H1 (cell line): ENCODE results near the gene FMNL2. TPM values are rescaled to one million over a fixed set of nuclear protein-coding genes. Genes with fewer than 3 reads are reported as not detected.

Experiments used
- CTCF ChIA-PET: fragments of 300-600 bp; sonication (Branson Sonifier 250); formaldehyde crosslinking; loops from one replicate; lab custom pipeline; 2021; ENCODE audit not compliant: partially characterized antibody; lab: Charles Lee
- POLR2A ChIA-PET: fragments of 300-600 bp; sonication (Branson Sonifier 250); formaldehyde crosslinking; loops from one replicate; lab custom pipeline; 2021; ENCODE audit warnings: inconsistent platforms; ENCODE audit not compliant: partially characterized antibody; lab: Charles Lee
- DNase-seq, 2 experiments: peaks; one replicate each; pipeline versions ENCODE4 v3.0.0 to v3.0.0-alpha.2; 2010 to 2022; ENCODE audit warnings: low spot score in 2 of 2, low read depth in 1 of 2, mixed read lengths in 1 of 2
- FAIRE-seq: peaks from 2 replicates; lab custom pipeline; 2011; peaks lifted over from hg19 to GRCh38; lab: Jason Lieb, UNC
- H2AFZ ChIP-seq: 2 replicates; pipeline ENCODE4 v1.8.1; 2012; ENCODE audit warnings: low read length, inconsistent platforms
- H2AK5ac ChIP-seq: 2 replicates; pipeline ENCODE4 v1.6.1; 2013; ENCODE audit warnings: low read depth, low read length
- H2BK120ac ChIP-seq: replicated peaks from 2 replicates; pipeline ENCODE3; 2013; ENCODE audit warnings: low read depth, low read length, inconsistent platforms
- H2BK12ac ChIP-seq: 2 replicates; pipeline ENCODE4 v1.6.1; 2013; ENCODE audit warnings: low read depth, low read length
- H2BK15ac ChIP-seq: 2 replicates; pipeline ENCODE4 v1.6.1; 2013; ENCODE audit warnings: low read length
- H2BK20ac ChIP-seq: 2 replicates; pipeline ENCODE4 v1.6.1; 2013; ENCODE audit warnings: low read length
- H2BK5ac ChIP-seq: 2 replicates; pipeline ENCODE4 v1.6.1; 2013; ENCODE audit warnings: low read depth, low read length
- H3K14ac ChIP-seq: 2 replicates; pipeline ENCODE4 v1.6.1; 2013; ENCODE audit warnings: inconsistent platforms; ENCODE audit not compliant: insufficient read length
- H3K18ac ChIP-seq: 2 replicates; pipeline ENCODE4 v1.6.1; 2013; ENCODE audit warnings: low read length; ENCODE audit errors: extremely low read depth
- H3K23ac ChIP-seq: 2 replicates; pipeline ENCODE4 v1.6.1; 2013; ENCODE audit warnings: inconsistent platforms; ENCODE audit not compliant: insufficient read length
- H3K23me2 ChIP-seq: 2 replicates; pipeline ENCODE4 v1.6.1; 2013; ENCODE audit warnings: low read depth, low read length
- H3K27ac ChIP-seq: 2 replicates; pipeline ENCODE4 v1.6.1; 2011; ENCODE audit warnings: low read depth, low read length, inconsistent platforms
- H3K27me3 ChIP-seq, 4 experiments: replicated peaks in 1 of 4; 1 replicate in 1 of 4; 2 replicates in 3 of 4; pipeline versions ENCODE4 v1.6.1 to v1.8.1; 2011 to 2013; ENCODE audit warnings: low read length in 3 of 4, mild to moderate bottlenecking in 3 of 4, inconsistent platforms in 2 of 4, mixed read lengths in 2 of 4, moderate library complexity in 1 of 4; ENCODE audit not compliant: control insufficient read depth in 3 of 4, insufficient read depth in 3 of 4; ENCODE audit errors: extremely low read depth in 1 of 4
- H3K36me3 ChIP-seq, 4 experiments: 2 replicates each; pipeline versions ENCODE4 v1.6.1 to v1.8.1; 2011 to 2013; ENCODE audit warnings: mild to moderate bottlenecking in 4 of 4, low read length in 3 of 4, moderate library complexity in 2 of 4, control low read depth in 1 of 4, inconsistent platforms in 1 of 4; ENCODE audit not compliant: insufficient read depth in 4 of 4, control insufficient read depth in 2 of 4
- H3K4ac ChIP-seq: replicated peaks from 2 replicates; pipeline ENCODE3; 2013; ENCODE audit warnings: low read length, low read depth, mixed read lengths, inconsistent platforms; ENCODE audit not compliant: insufficient read length
- H3K4me1 ChIP-seq, 4 experiments: replicated peaks in 1 of 4; 1 replicate in 1 of 4; 2 replicates in 3 of 4; pipeline versions ENCODE4 v1.6.1 to v1.8.1; 2011 to 2013; ENCODE audit warnings: low read length in 3 of 4, inconsistent platforms in 2 of 4, mixed read lengths in 1 of 4; ENCODE audit not compliant: insufficient read depth in 4 of 4, control insufficient read depth in 3 of 4
- H3K4me2 ChIP-seq, 2 experiments: 2 replicates each; pipeline versions ENCODE4 v1.6.1 to v1.8.1; 2011 to 2013; ENCODE audit warnings: low read depth in 2 of 2, low read length in 2 of 2, control low read depth in 1 of 2, inconsistent platforms in 1 of 2, mild to moderate bottlenecking in 1 of 2; ENCODE audit not compliant: insufficient read depth in 1 of 2
- H3K4me3 ChIP-seq, 4 experiments: fragments of 200-600, 300-600 bp in 1 of 4; sonication (generic), shearing (Covaris generic), sonication (Bioruptor Twin) in 1 of 4; 2 replicates each; pipeline versions ENCODE4 v1.5.1 to v1.8.1; 2011 to 2016; ENCODE audit warnings: low read length in 4 of 4, low read depth in 3 of 4, control low read depth in 2 of 4, inconsistent platforms in 2 of 4, mild to moderate bottlenecking in 2 of 4, mixed read lengths in 1 of 4, moderate library complexity in 1 of 4; ENCODE audit not compliant: insufficient read depth in 2 of 4; ENCODE audit errors: extremely low read depth in 1 of 4
- H3K56ac ChIP-seq: replicated peaks from 2 replicates; pipeline ENCODE3; 2013; ENCODE audit warnings: low read depth, mild to moderate bottlenecking, mixed read lengths, low read length, inconsistent platforms; ENCODE audit not compliant: insufficient read length
- H3K79me1 ChIP-seq: 2 replicates; pipeline ENCODE4 v1.6.1; 2013; ENCODE audit warnings: low read depth, low read length, control low read depth
- H3K79me2 ChIP-seq, 2 experiments: 2 replicates each; pipeline versions ENCODE4 v1.6.1 to v1.8.1; 2012 to 2013; ENCODE audit warnings: low read length in 2 of 2, mild to moderate bottlenecking in 2 of 2, inconsistent platforms in 1 of 2; ENCODE audit not compliant: insufficient read depth in 2 of 2, control insufficient read depth in 1 of 2
- H3K9ac ChIP-seq, 4 experiments: replicated peaks in 1 of 4; 1 replicate in 1 of 4; 2 replicates in 3 of 4; pipeline versions ENCODE4 v1.6.1 to v1.8.1; 2011 to 2013; ENCODE audit warnings: low read depth in 3 of 4, low read length in 3 of 4, control low read depth in 2 of 4, mild to moderate bottlenecking in 2 of 4, moderate library complexity in 2 of 4, inconsistent platforms in 1 of 4; ENCODE audit errors: extremely low read depth in 1 of 4
- H3K9me3 ChIP-seq, 2 experiments: 2 replicates each; pipeline versions ENCODE4 v1.6.1 to v1.8.1; 2012 to 2013; ENCODE audit warnings: mild to moderate bottlenecking in 2 of 2, moderate library complexity in 2 of 2, control low read depth in 1 of 2, inconsistent platforms in 1 of 2, low read depth in 1 of 2, low read length in 1 of 2, mixed read lengths in 1 of 2; ENCODE audit not compliant: insufficient read depth in 2 of 2
- H4K20me1 ChIP-seq, 2 experiments: replicated peaks in 1 of 2; 2 replicates each; pipeline versions ENCODE3 to v1.8.1; 2011 to 2013; ENCODE audit warnings: inconsistent platforms in 2 of 2, low read length in 2 of 2, mild to moderate bottlenecking in 1 of 2; ENCODE audit not compliant: insufficient read depth in 2 of 2, control insufficient read depth in 1 of 2
- H4K5ac ChIP-seq: 2 replicates; pipeline ENCODE4 v1.6.1; 2013; ENCODE audit warnings: low read length, low read depth, mixed read lengths, inconsistent platforms; ENCODE audit not compliant: insufficient read length
- H4K8ac ChIP-seq: 2 replicates; pipeline ENCODE4 v1.8.0; 2013; ENCODE audit warnings: mild to moderate bottlenecking, moderate library complexity, low read length, inconsistent platforms; ENCODE audit not compliant: insufficient read depth; ENCODE audit errors: extremely low read depth
- H4K91ac ChIP-seq: replicated peaks from 2 replicates; pipeline ENCODE3; 2013; ENCODE audit warnings: low read length, mixed read lengths, inconsistent platforms; ENCODE audit not compliant: insufficient read length
- CBX5 ChIP-seq: fragments of 300-800, 300-1000 bp; sonication (generic); IDR thresholded peaks from 2 replicates; pipeline ENCODE4 v1.7.1; 2016; ENCODE audit warnings: antibody characterized with exemption, low read length, low read depth
- FOSL1 ChIP-seq: IDR thresholded peaks from 2 replicates; pipeline ENCODE4 v1.6.1; 2011; ENCODE audit warnings: mild to moderate bottlenecking, low read depth, low read length, moderate library complexity; ENCODE audit not compliant: insufficient read depth
- GABPA ChIP-seq: IDR thresholded peaks from 2 replicates; pipeline ENCODE4 v1.6.1; 2011; ENCODE audit warnings: mild to moderate bottlenecking, low read length, moderate library complexity, borderline replicate concordance; ENCODE audit not compliant: insufficient read depth
- GTF2F1 ChIP-seq: IDR thresholded peaks from 2 replicates; pipeline ENCODE4 v1.6.1; 2012; ENCODE audit warnings: low read depth, low read length, improper control_type of control experiment, borderline replicate concordance
- KDM1A ChIP-seq: fragments of 200-600, 300-600 bp; sonication (generic); IDR thresholded peaks from 2 replicates; pipeline ENCODE4 v1.7.1; 2016; ENCODE audit warnings: mild to moderate bottlenecking, low read length, borderline replicate concordance
- RXRA ChIP-seq: IDR thresholded peaks from 2 replicates; pipeline ENCODE4 v1.6.1; 2011; ENCODE audit warnings: low read depth, mild to moderate bottlenecking, low read length, moderate library complexity; ENCODE audit not compliant: insufficient read depth
- SAP30 ChIP-seq: fragments of 300-600 bp; sonication (generic); IDR thresholded peaks from 2 replicates; pipeline ENCODE4 v1.7.1; 2012; ENCODE audit warnings: low read length, moderate library complexity, mild to moderate bottlenecking, inconsistent platforms; ENCODE audit not compliant: insufficient read depth, insufficient replicate concordance
- SIX5 ChIP-seq: IDR thresholded peaks from 2 replicates; pipeline ENCODE4 v1.6.1; 2011; ENCODE audit warnings: mild to moderate bottlenecking, low read depth, low read length
- TAF1 ChIP-seq: IDR thresholded peaks from 2 replicates; pipeline ENCODE4 v1.6.1; 2011; ENCODE audit warnings: mild to moderate bottlenecking, low read depth, low read length
- ZNF274 ChIP-seq: IDR thresholded peaks from 2 replicates; pipeline ENCODE4 v1.7.0; 2012; ENCODE audit warnings: low read length, borderline replicate concordance; ENCODE audit errors: extremely low read depth
- WGBS, 2 experiments: shearing (Covaris generic) in 1 of 2; methylation state at CpG; one replicate each; pipeline versions ENCODE4 v1.1.6 to v1.1.7; 2013 to 2015; ENCODE audit warnings: low lambda C conversion rate in 2 of 2, mixed read lengths in 2 of 2, inconsistent platforms in 1 of 2, low coverage in 1 of 2, missing lambda C conversion rate in 1 of 2; ENCODE audit not compliant: insufficient replicate concordance in 2 of 2, insufficient coverage in 1 of 2, insufficient read length in 1 of 2; ENCODE audit errors: extremely low coverage in 1 of 2, missing lambda C conversion rate in 1 of 2; 5-methylcytosine and 5-hydroxymethylcytosine counted together
- polyA plus RNA-seq, 7 experiments: library from polyadenylated mRNA; depleted of rRNA in 3 of 7; stranded (reverse) in 5 of 7; unstranded in 2 of 7; fragments of >200 nt in 5 of 7; fragments of 200-250 nt in 2 of 7; gene quantifications; 1 replicate in 5 of 7; 2 replicates in 1 of 7; 4 replicates in 1 of 7; pipeline versions ENCODE4 v1.2.1 to v1.2.3, GENCODE V29; 2011 to 2013; ENCODE audit warnings: missing spikeins in 2 of 7, mixed read lengths in 2 of 7
- total RNA-seq: library from RNA; stranded (reverse); fragmentation: NEBNext Ultra II Directional; extraction: Animal tissue kit (Norgen Biotek cat#: 25700); gene quantifications from 2 replicates; pipeline ENCODE4 v1.2.1, GENCODE V29; 2021
- TF ChIP-seq, protein P1 (sequence below): IDR thresholded peaks from 2 replicates; pipeline ENCODE4 v1.6.1; 2011; ENCODE audit warnings: low read length, improper control_type of control experiment

The FMNL2 gene
- total and polyA plus RNA-seq, 2 of the 8 experiments (the other 6 are each of a cell fraction or from before 2014, with no cell fraction given): 15.5 to 45.1 TPM

DNA sequence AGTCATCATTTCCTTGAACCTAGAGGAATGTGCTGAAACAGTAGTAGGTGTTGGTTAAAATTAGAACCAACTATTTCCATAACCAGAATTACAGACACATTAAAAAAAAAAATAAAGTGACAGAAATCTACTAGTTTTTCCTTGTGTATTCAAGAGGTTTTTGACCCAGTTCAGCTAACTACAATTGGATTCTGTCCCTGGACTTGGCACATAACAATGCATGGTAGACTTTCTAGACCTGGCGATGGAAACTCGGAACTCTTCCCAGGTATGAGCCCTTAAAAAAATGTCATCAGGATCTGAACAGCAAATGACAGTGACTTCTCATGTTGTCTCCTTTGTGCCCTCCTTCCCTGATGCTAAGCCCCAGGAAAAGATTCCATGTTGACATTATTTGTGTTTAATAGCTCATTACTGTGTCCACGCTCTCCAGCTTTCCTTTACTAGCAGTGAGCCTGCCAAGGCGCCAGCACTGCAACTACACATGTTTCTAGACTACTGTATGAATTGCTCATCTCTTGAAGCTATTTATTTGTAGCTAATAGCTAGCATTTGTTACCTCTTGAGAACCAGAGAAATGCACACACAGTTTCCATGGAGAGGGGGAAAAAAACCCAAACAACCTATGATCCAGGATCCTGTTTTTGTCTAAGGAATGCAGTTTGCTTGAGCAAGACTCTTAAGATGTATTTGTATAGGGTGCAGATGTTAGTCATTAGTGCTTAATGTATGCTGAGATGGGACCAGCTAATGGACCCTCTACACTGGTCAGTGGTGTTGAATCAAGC lies 148.5 kb downstream of the FMNL2 start:
- Histone ChIP-seq H3K79me2 (peaks cover 3 to 83% of the 10 kb centered on the region in 2 experiments; a peak in 3 of 4 replicates), H3K9me3 (no peaks in the 10 kb centered on the region), H3K4me1 (peaks cover 2 to 7% (median 4%) of the 10 kb centered on the region in 4 experiments; a peak in 4 of 7 replicates), H3K56ac (no peak overlapping the region), H3K4me3 (no peak overlapping the region), H3K18ac (no peak overlapping the region), H2BK20ac (no peak overlapping the region), H4K5ac (no peak overlapping the region), H4K91ac (no peak overlapping the region), H3K9ac (no peak overlapping the region), H3K4me2 (no peak overlapping the region), H3K27ac (no peak overlapping the region), H4K8ac (no peak overlapping the region), H2BK5ac (no peak overlapping the region), H3K4ac (no peak overlapping the region), H3K36me3 (no peaks in the 10 kb centered on the region), H2BK120ac (no peak overlapping the region), H3K23me2 (no peaks in the 10 kb centered on the region), H3K23ac (no peak overlapping the region), H3K14ac (no peak overlapping the region), H2BK12ac (no peak overlapping the region), H2AFZ (no peak overlapping the region), H4K20me1 (no peaks in the 10 kb centered on the region), H3K79me1 (peaks cover 6% of the 10 kb centered on the region; the same call in 1 of the 2 replicates), H2AK5ac (no peak overlapping the region), H2BK15ac (no peak overlapping the region), H3K27me3 (no peaks in the 10 kb centered on the region)
- DNase-seq: no peak
- 83% methylated on average over 4 of the region's 4 CpGs; no CpG with 5 or more reads in 1 of the 2 experiments for WGBS, 2 experiments
- ChIA-PET CTCF (interaction anchor here (0.6 to 2.0 kb wide), 8 partner anchors 11 to 469 kb away, joined by 3 to 6 read pairs (median 4); partner anchors contain the start of gene FMNL2), POLR2A (interaction anchor here (1.5 to 1.7 kb wide), 2 partner anchors 11 to 23 kb away, joined by 3 to 4 read pairs; no protein-coding TSS in a partner anchor)
- no peak for FAIRE-seq
- TF ChIP-seq FOSL1 (no peak), KDM1A (no peak), GTF2F1 (no peak), SAP30 (no peak), CBX5 (no peak), RXRA (no peak), TAF1 (no peak), GABPA (no peak), ZNF274 (no peak), SIX5 (no peak)
- TF ChIP-seq, protein P1, sequence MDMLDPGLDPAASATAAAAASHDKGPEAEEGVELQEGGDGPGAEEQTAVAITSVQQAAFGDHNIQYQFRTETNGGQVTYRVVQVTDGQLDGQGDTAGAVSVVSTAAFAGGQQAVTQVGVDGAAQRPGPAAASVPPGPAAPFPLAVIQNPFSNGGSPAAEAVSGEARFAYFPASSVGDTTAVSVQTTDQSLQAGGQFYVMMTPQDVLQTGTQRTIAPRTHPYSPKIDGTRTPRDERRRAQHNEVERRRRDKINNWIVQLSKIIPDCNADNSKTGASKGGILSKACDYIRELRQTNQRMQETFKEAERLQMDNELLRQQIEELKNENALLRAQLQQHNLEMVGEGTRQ: no peak
